SU-DHL-6 (cell line): ENCODE results near the gene KRT17.
A peak's percentile ranks its signal among the peaks of the same experiment; 100 is the strongest.

Source experiments
- H2AFZ ChIP-seq: fragments of 200-600 bp; sonication (generic); 2 replicates; pipeline ENCODE4 v1.6.1; 2014; ENCODE audit warnings: low read depth, mild to moderate bottlenecking, moderate library complexity, mixed read lengths, antibody characterized with exemption, low read length; ENCODE audit not compliant: severe bottlenecking
- H3F3A ChIP-seq: fragments of 200-600 bp; shearing (Covaris generic); 2 replicates; pipeline ENCODE4 v1.6.0; 2016; ENCODE audit warnings: antibody characterized with exemption, mild to moderate bottlenecking; ENCODE audit not compliant: insufficient read depth
- H3K27ac ChIP-seq: fragments of 200-600 bp; sonication (generic); 2 replicates; pipeline ENCODE4 v1.5.1; 2016; ENCODE audit warnings: low read depth, mild to moderate bottlenecking, low read length, moderate library complexity, mixed read lengths
- H3K27me3 ChIP-seq: fragments of 200-600 bp; sonication (generic), shearing (Covaris generic); 2 replicates; pipeline ENCODE4 v1.6.0; 2014; ENCODE audit warnings: mild to moderate bottlenecking, low read length
- H3K36me3 ChIP-seq: fragments of 200-600 bp; sonication (generic); 2 replicates; pipeline ENCODE4 v1.6.1; 2014; ENCODE audit warnings: mild to moderate bottlenecking, low read length, mixed read lengths
- H3K4me2 ChIP-seq: fragments of 300-600, 200-600 bp; shearing (Covaris generic), sonication (generic); 2 replicates; pipeline ENCODE4 v1.6.0; 2014; ENCODE audit warnings: low read length, low read depth, mild to moderate bottlenecking; ENCODE audit not compliant: poor library complexity, severe bottlenecking
- H3K4me3 ChIP-seq: fragments of 200-600 bp; sonication (generic); 2 replicates; pipeline ENCODE4 v1.5.1; 2014; ENCODE audit warnings: antibody characterized with exemption, low read length, mild to moderate bottlenecking, mixed read lengths; ENCODE audit not compliant: insufficient read depth, poor library complexity, severe bottlenecking
- H3K79me2 ChIP-seq: fragments of 200-600 bp; sonication (generic); 2 replicates; pipeline ENCODE4 v1.6.1; 2014; ENCODE audit warnings: mild to moderate bottlenecking, low read length, moderate library complexity; ENCODE audit not compliant: insufficient read depth
- H3K9ac ChIP-seq: fragments of 200-600 bp; sonication (generic); 2 replicates; pipeline ENCODE4 v1.7.0; 2014; ENCODE audit warnings: mild to moderate bottlenecking, low read length
- H3K9me2 ChIP-seq: fragments of 200-600 bp; sonication (generic); replicated peaks from 2 replicates; pipeline ENCODE4 v1.6.1; 2014; ENCODE audit warnings: low read length; ENCODE audit not compliant: insufficient read depth
- H3K9me3 ChIP-seq: fragments of 200-600 bp; sonication (generic); 2 replicates; pipeline ENCODE4 v1.6.1; 2014; ENCODE audit warnings: low read length, mixed read lengths; ENCODE audit not compliant: insufficient read depth
- H4K20me1 ChIP-seq: fragments of 200-600 bp; sonication (generic); 2 replicates; pipeline ENCODE4 v1.6.1; 2014; ENCODE audit warnings: low read depth, mild to moderate bottlenecking, antibody characterized with exemption, low read length, moderate library complexity, mixed read lengths
- EZH2phosphoT487 ChIP-seq: fragments of 200-600 bp; sonication (generic), shearing (Covaris generic); conservative IDR thresholded peaks from 2 replicates; pipeline ENCODE4 v1.6.1; 2018; ENCODE audit warnings: mild to moderate bottlenecking, antibody characterized with exemption, low read length, moderate library complexity, mixed read lengths
- TF ChIP-seq, protein P1 (sequence below): fragments of 200-600 bp; sonication (generic); IDR thresholded peaks from one replicate; pipeline ENCODE4 v1.5.1; 2017; ENCODE audit warnings: antibody characterized with exemption, mild to moderate bottlenecking, low read length, moderate library complexity; ENCODE audit not compliant: insufficient read depth, poor library complexity, severe bottlenecking

KRT17 gene

GRCh38 chr17:41580687-41581365 lies 43.5 kb downstream of the KRT17 start:
- Histone ChIP-seq H3K27ac (no peak overlapping the region), H3K9ac (no peak overlapping the region), H3K36me3 (no peaks in the 10 kb centered on the region), H3K4me2 (no peak overlapping the region), H2AFZ (no peak overlapping the region), H3K4me3 (no peak overlapping the region), H3K79me2 (no peaks in the 10 kb centered on the region), H3F3A (no peaks in the 10 kb centered on the region), H3K27me3 (no peaks in the 10 kb centered on the region), H3K9me3 (no peaks in the 10 kb centered on the region), H3K9me2 (no peaks in the 10 kb centered on the region), H4K20me1 (no peaks in the 10 kb centered on the region)
- TF ChIP-seq, protein P1, sequence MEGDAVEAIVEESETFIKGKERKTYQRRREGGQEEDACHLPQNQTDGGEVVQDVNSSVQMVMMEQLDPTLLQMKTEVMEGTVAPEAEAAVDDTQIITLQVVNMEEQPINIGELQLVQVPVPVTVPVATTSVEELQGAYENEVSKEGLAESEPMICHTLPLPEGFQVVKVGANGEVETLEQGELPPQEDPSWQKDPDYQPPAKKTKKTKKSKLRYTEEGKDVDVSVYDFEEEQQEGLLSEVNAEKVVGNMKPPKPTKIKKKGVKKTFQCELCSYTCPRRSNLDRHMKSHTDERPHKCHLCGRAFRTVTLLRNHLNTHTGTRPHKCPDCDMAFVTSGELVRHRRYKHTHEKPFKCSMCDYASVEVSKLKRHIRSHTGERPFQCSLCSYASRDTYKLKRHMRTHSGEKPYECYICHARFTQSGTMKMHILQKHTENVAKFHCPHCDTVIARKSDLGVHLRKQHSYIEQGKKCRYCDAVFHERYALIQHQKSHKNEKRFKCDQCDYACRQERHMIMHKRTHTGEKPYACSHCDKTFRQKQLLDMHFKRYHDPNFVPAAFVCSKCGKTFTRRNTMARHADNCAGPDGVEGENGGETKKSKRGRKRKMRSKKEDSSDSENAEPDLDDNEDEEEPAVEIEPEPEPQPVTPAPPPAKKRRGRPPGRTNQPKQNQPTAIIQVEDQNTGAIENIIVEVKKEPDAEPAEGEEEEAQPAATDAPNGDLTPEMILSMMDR = no peak
- no peak for TF ChIP-seq EZH2phosphoT487

DNA sequence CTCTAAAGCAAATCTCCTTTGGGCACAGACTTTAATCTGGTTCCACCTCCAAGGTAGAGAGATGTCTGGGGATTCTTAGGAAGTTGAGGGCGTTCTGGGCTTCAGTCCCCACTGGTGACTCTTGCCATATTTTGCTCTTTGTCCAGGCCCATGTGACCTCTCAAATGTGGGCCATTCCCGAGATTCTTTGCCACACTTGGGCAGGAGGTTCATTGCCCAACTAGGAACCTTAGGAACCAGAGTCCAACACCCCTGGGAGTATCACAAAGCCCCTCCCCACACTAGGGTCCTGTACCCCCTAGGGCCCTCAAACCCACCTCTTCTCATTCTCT lies 44.2 kb downstream of the KRT17 start:
- Histone ChIP-seq H3K27ac (no peak overlapping the region), H3F3A (no peaks in the 10 kb centered on the region), H3K36me3 (no peaks in the 10 kb centered on the region), H3K4me2 (no peak overlapping the region), H3K4me3 (no peak overlapping the region), H3K27me3 (no peaks in the 10 kb centered on the region), H4K20me1 (no peaks in the 10 kb centered on the region), H3K9me3 (no peaks in the 10 kb centered on the region), H3K79me2 (no peaks in the 10 kb centered on the region), H3K9me2 (no peaks in the 10 kb centered on the region), H3K9ac (no peak overlapping the region), H2AFZ (no peak overlapping the region)
- TF ChIP-seq EZH2phosphoT487 = no peak
- TF ChIP-seq, protein P1 = no peak

DNA sequence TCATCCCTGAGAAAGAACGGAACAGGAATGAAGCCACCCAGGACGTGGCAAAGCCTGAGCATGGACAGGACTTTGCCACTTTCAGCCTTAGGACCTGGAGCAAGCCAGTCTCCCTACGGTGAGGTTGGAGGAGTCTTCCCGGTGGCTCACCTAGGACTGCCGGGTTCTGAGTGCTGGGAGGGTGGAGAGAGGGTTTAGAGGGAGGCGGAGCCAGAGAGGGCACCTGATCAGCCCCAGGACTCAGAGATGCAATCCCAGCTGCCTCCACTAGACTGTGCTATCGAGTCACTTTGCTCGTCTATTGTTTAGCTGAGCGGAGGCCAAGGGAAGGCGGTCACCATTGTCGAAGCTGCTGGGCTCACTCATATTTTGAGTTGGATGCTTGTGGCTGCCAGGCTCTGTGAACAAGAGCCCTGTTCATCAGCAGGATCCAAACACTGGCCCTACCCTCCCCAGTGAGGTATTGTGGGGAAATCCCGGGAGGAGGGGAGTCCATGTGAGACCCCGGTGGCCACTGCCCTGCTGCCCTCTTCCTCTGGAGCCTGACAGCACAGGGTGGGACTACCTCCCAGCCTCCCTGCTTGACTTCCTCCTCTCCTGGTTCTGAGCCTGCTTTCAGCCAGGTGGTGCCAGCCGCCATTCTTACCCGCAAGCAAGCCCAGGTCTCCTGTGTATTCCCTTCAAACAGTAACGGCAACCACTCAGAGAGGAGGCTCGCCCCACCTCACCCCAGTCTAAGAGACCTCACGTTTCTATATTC lies 44.7 kb downstream of the KRT17 start:
- no peaks in the 10 kb centered on the region for H3K9me3 ChIP-seq
- H4K20me1 ChIP-seq = no peaks in the 10 kb centered on the region
- H3K27me3 ChIP-seq = no peaks in the 10 kb centered on the region
- H3K27ac ChIP-seq = no peak overlapping the region
- H3K9me2 ChIP-seq = no peaks in the 10 kb centered on the region
- peak overlapping the region; percentile 52 for H2AFZ ChIP-seq
- H3K79me2 ChIP-seq = no peaks in the 10 kb centered on the region
- peak overlapping the region; percentile 34 for H3K4me2 ChIP-seq
- H3F3A ChIP-seq = no peaks in the 10 kb centered on the region
- H3K4me3 ChIP-seq = no peak overlapping the region
- H3K9ac ChIP-seq = no peak overlapping the region
- TF ChIP-seq EZH2phosphoT487 = no peak
- TF ChIP-seq, protein P1 = peak; percentile 34
- H3K36me3 ChIP-seq = no peaks in the 10 kb centered on the region
